HepG2 (cell line): ENCODE measurements around the gene NDUFB7. TPM values are rescaled to one million over a fixed set of nuclear protein-coding genes. Genes with fewer than 3 reads are reported as not detected.

Experiments
- GPN1 ChIP-seq: sonication (generic); formaldehyde crosslinking; IDR thresholded peaks from 2 replicates; pipeline ENCODE4 v1.5.1; 2020; ENCODE audit warnings: missing genetic modification reagents, borderline replicate concordance
- KDM3A ChIP-seq: IDR thresholded peaks from 2 replicates; pipeline ENCODE4 v1.6.1; 2018; ENCODE audit warnings: low read depth, missing compliant biosample characterization
- NFE2L1 ChIP-seq: sonication (generic); formaldehyde crosslinking; IDR thresholded peaks from 2 replicates; pipeline ENCODE4 v1.4.0; 2020; ENCODE audit warnings: missing genetic modification reagents, mild to moderate bottlenecking, borderline replicate concordance
- RARA ChIP-seq: IDR thresholded peaks from 2 replicates; pipeline ENCODE4 v1.6.1; 2016; ENCODE audit warnings: missing genetic modification reagents, missing compliant biosample characterization
- ZC3H4 ChIP-seq: sonication (generic); formaldehyde crosslinking; IDR thresholded peaks from 2 replicates; pipeline ENCODE4 v1.4.0; 2020; ENCODE audit warnings: missing genetic modification reagents, borderline replicate concordance
- ZFP90 ChIP-seq: sonication (generic); formaldehyde crosslinking; IDR thresholded peaks from 2 replicates; pipeline ENCODE4 v1.8.0; 2022; ENCODE audit warnings: missing genetic modification reagents, mild to moderate bottlenecking, inconsistent platforms, borderline replicate concordance
- ZNF224 ChIP-seq: sonication (generic); formaldehyde crosslinking; IDR thresholded peaks from 2 replicates; pipeline ENCODE4 v1.5.0; 2020; ENCODE audit warnings: mild to moderate bottlenecking, missing genetic modification reagents
- ZNF282 ChIP-seq: fragments of 450-650 bp; IDR thresholded peaks from 2 replicates; pipeline ENCODE4 v1.6.1; 2018; ENCODE audit not compliant: partially characterized antibody
- ZNF430 ChIP-seq: sonication (generic); formaldehyde crosslinking; IDR thresholded peaks from 2 replicates; pipeline ENCODE4 v1.9.0; 2021; ENCODE audit warnings: mild to moderate bottlenecking, missing genetic modification reagents
- ZNF501 ChIP-seq: sonication (generic); formaldehyde crosslinking; IDR thresholded peaks from 2 replicates; pipeline ENCODE4 v1.5.1; 2020; ENCODE audit warnings: mild to moderate bottlenecking, moderate library complexity, missing genetic modification reagents
- ZNF547 ChIP-seq: sonication (generic); formaldehyde crosslinking; IDR thresholded peaks from 2 replicates; pipeline ENCODE4 v1.5.1; 2020; ENCODE audit warnings: mild to moderate bottlenecking, missing genetic modification reagents
- ZNF839 ChIP-seq: sonication (generic); formaldehyde crosslinking; IDR thresholded peaks from 2 replicates; pipeline ENCODE4 v1.4.0; 2020; ENCODE audit warnings: missing genetic modification reagents, mild to moderate bottlenecking, borderline replicate concordance
- ZSCAN20 ChIP-seq: sonication (generic); formaldehyde crosslinking; IDR thresholded peaks from 2 replicates; pipeline ENCODE4 v1.4.0; 2020; ENCODE audit warnings: missing genetic modification reagents, mild to moderate bottlenecking, borderline replicate concordance
- polyA plus RNA-seq, 8 experiments: library from polyadenylated mRNA; depleted of rRNA in 3 of 8; stranded (reverse) in 7 of 8; unstranded in 1 of 8; fragments of >200 nt; fragmentation: Illumina TruSeq in 4 of 8; extraction: Trizol in 4 of 8; gene quantifications; 2 replicates each; pipeline versions ENCODE4 v1.2.1 to v1.2.3, GENCODE V29; 2011 to 2016; ENCODE audit warnings: low read depth in 4 of 8, missing spikeins in 1 of 8, mixed read lengths in 1 of 8; ENCODE audit not compliant: insufficient read depth in 1 of 8
- total RNA-seq, 5 experiments: library from RNA; depleted of rRNA; stranded (reverse); fragments of >200 nt; fragmentation: Illumina TruSeq; extraction: Trizol; gene quantifications; 2 replicates each; pipeline ENCODE4 v1.2.3, GENCODE V29; 2016; ENCODE audit warnings: low read depth in 1 of 5
- TF ChIP-seq, protein P1 (sequence below): sonication (generic); formaldehyde crosslinking; IDR thresholded peaks from 2 replicates; pipeline ENCODE4 v1.4.0; 2020; ENCODE audit warnings: mild to moderate bottlenecking, missing genetic modification reagents
- TF ChIP-seq, protein P2 (sequence below): sonication (generic); formaldehyde crosslinking; IDR thresholded peaks from 2 replicates; pipeline ENCODE4 v1.8.1; 2023; ENCODE audit warnings: missing genetic modification reagents, mild to moderate bottlenecking, borderline replicate concordance
- TF ChIP-seq, protein P3 (sequence below): sonication (generic); formaldehyde crosslinking; IDR thresholded peaks from 2 replicates; pipeline ENCODE4 v1.5.0; 2020; ENCODE audit warnings: mild to moderate bottlenecking, missing genetic modification reagents, borderline replicate concordance

NDUFB7 gene
- total and polyA plus RNA-seq, 2 of the 13 experiments (the other 11 are each of a cell fraction or from before 2014, with no cell fraction given) = 156 to 198 TPM

DNA sequence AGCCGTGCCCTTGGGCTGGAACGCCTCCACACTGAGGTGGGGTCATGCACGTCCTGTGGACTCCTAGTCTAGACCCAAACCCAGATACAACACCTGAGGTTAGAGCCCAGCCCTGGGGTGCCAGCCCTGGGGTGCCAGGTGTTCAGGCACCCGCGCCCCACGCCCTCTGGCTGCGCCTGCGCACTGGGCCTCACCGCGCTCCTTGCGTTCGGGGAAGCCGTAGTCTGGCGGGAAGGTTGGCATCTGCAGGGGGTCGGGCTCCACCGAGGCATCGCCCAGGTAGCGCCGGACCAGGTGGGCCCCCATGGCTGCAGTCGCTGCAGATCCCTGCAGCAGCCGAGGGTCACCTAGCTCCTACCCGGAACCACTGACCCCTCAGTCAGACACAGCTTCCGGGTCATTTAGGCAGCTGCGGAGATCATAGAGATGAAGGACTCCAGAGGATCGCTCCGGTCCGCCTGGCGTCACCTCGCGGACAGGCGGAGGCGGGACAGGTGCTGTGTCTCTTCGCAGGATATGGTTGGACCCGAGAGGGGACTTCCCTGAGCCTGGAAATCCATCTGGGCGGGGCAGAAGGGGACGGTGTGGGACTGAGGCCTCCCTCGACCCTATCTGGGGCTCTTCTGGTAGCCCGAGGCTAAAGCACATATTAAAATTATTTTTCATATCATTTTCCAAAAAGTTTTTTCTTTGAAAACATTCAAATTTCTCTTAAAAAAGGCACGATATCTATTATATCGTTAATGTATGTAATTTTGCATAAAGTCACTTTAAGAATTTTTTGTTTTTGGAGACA, at the start of gene NDUFB7 (continued):
- TF ChIP-seq, protein P1, sequence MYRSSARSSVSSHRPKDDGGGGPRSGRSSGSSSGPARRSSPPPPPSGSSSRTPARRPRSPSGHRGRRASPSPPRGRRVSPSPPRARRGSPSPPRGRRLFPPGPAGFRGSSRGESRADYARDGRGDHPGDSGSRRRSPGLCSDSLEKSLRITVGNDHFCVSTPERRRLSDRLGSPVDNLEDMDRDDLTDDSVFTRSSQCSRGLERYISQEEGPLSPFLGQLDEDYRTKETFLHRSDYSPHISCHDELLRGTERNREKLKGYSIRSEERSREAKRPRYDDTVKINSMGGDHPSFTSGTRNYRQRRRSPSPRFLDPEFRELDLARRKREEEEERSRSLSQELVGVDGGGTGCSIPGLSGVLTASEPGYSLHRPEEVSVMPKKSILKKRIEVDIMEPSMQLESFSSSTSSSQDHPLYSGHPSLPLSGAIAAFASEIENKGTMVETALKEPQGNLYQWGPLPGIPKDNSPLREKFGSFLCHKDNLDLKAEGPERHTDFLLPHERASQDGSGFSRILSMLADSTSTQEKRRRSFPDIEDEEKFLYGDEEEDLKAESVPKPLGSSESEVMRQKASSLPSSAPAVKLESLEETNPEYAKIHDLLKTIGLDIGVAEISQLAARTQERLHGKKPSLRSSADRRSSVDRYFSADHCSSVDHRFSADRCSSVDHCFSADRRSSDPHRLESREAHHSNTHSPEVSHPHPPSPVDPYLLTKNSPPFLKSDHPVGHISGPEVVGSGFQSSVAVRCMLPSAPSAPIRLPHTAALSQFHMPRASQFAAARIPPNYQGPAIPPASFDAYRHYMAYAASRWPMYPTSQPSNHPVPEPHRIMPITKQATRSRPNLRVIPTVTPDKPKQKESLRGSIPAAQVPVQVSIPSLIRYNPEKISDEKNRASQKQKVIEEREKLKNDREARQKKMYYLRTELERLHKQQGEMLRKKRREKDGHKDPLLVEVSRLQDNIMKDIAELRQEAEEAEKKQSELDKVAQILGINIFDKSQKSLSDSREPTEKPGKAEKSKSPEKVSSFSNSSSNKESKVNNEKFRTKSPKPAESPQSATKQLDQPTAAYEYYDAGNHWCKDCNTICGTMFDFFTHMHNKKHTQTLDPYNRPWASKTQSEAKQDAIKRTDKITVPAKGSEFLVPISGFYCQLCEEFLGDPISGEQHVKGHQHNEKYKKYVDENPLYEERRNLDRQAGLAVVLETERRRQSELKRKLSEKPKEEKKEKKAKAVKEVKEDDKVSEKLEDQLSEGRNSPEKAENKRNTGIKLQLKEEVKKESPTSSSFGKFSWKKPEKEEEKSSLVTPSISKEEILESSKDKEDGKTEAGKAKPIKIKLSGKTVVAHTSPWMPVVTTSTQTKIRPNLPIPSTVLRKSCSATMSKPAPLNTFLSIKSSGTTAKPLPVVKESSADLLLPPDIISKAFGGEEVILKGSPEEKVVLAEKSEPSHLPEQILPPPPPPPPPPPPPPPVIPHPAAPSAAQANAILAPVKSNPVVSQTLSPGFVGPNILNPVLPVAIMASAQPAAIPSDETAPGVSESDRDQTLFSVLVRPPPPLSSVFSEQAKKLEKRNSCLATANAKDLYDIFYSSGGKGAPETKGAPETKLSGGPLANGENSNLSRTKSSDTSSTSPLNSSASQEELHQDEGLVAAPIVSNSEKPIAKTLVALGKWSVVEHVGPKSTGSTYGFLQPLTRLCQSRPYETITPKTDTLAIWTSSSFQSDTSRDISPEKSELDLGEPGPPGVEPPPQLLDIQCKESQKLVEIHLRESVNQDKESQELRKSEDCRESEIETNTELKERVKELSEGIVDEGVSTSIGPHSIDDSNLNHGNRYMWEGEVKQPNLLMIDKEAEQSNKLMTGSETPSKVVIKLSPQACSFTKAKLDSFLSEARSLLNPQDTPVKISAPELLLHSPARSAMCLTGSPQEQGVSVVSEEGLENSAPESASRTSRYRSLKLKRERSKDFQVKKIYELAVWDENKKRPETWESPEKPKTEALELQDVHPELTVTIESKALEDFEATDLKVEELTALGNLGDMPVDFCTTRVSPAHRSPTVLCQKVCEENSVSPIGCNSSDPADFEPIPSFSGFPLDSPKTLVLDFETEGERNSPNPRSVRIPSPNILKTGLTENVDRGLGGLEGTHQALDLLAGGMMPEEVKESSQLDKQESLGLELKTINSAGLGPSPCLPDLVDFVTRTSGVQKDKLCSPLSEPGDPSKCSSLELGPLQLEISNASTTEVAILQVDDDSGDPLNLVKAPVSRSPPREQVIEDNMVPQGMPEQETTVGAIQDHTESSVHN = peak; percentile 94
- peak; percentile 59; the same call in 1 of the 2 replicates for TF ChIP-seq NFE2L1 (CRISPR knock-in tag)
- peak; percentile 77 for TF ChIP-seq ZNF501 (CRISPR knock-in tag)
- peak; percentile 42; the same call in 1 of the 2 replicates for TF ChIP-seq ZSCAN20
- peak; percentile 95 for TF ChIP-seq ZNF547 (CRISPR knock-in tag)
- TF ChIP-seq ZFP90 (CRISPR knock-in tag) = peak; percentile 53; the same call in 1 of the 2 replicates
- TF ChIP-seq, protein P2, sequence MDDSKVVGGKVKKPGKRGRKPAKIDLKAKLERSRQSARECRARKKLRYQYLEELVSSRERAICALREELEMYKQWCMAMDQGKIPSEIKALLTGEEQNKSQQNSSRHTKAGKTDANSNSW (CRISPR knock-in tag) = peak; percentile 88; the same call in 1 of the 2 replicates
- TF ChIP-seq ZNF839 (CRISPR knock-in tag) = peak; percentile 91; the same call in 1 of the 2 replicates
- TF ChIP-seq ZNF430 = 0 out of 2 replicates have a peak, but pooled peaks have one; percentile 48
- TF ChIP-seq ZNF224 (CRISPR knock-in tag) = peak; percentile 70; the same call in 1 of the 2 replicates
- TF ChIP-seq, protein P3, sequence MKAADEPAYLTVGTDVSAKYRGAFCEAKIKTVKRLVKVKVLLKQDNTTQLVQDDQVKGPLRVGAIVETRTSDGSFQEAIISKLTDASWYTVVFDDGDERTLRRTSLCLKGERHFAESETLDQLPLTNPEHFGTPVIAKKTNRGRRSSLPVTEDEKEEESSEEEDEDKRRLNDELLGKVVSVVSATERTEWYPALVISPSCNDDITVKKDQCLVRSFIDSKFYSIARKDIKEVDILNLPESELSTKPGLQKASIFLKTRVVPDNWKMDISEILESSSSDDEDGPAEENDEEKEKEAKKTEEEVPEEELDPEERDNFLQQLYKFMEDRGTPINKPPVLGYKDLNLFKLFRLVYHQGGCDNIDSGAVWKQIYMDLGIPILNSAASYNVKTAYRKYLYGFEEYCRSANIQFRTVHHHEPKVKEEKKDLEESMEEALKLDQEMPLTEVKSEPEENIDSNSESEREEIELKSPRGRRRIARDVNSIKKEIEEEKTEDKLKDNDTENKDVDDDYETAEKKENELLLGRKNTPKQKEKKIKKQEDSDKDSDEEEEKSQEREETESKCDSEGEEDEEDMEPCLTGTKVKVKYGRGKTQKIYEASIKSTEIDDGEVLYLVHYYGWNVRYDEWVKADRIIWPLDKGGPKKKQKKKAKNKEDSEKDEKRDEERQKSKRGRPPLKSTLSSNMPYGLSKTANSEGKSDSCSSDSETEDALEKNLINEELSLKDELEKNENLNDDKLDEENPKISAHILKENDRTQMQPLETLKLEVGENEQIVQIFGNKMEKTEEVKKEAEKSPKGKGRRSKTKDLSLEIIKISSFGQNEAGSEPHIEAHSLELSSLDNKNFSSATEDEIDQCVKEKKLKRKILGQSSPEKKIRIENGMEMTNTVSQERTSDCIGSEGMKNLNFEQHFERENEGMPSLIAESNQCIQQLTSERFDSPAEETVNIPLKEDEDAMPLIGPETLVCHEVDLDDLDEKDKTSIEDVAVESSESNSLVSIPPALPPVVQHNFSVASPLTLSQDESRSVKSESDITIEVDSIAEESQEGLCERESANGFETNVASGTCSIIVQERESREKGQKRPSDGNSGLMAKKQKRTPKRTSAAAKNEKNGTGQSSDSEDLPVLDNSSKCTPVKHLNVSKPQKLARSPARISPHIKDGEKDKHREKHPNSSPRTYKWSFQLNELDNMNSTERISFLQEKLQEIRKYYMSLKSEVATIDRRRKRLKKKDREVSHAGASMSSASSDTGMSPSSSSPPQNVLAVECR (CRISPR knock-in tag) = peak; percentile 91
- no peak; the same call in 1 of the 2 replicates for TF ChIP-seq RARA (CRISPR knock-in tag)
- no peak for TF ChIP-seq GPN1 (CRISPR knock-in tag)
- no peak for TF ChIP-seq ZNF282
- no peak; the same call in 1 of the 2 replicates for TF ChIP-seq ZC3H4 (CRISPR knock-in tag)
- peak; percentile 93; the same call in 1 of the 2 replicates for TF ChIP-seq KDM3A (CRISPR knock-in tag)
